Epithelial cell of esophagus (primary cell): ENCODE data around the gene CUBN.
A peak's percentile ranks its signal among the peaks of the same experiment; 100 is the strongest.
"Not testable (repeated sequence)": the region's sequence is repeated elsewhere in the genome, so short reads cannot be mapped to it uniquely, and the experiment has no call there.

Experiments
- DNase-seq: peaks from one replicate; pipeline ENCODE4 v3.0.0; 2010; ENCODE audit warnings: low read depth
- H3K4me3 ChIP-seq: 2 replicates; pipeline ENCODE4 v1.5.1; 2011; ENCODE audit warnings: mild to moderate bottlenecking, low read length, control low read depth
- CTCF ChIP-seq: IDR thresholded peaks from 2 replicates; pipeline ENCODE4 v1.5.1; 2011; ENCODE audit warnings: low read depth, mild to moderate bottlenecking, low read length, control low read depth, inconsistent platforms; ENCODE audit not compliant: insufficient read depth; ENCODE audit errors: missing control alignments

CUBN gene

GRCh38 chr10:16835228-16835627 is 294.4 kb downstream of the CUBN start:
- no peak for DNase-seq
- TF ChIP-seq CTCF: no peak
- no peak overlapping the region for H3K4me3 ChIP-seq

- DNase-seq: peak; percentile 87
- TF ChIP-seq CTCF: no peak
- H3K4me3 ChIP-seq: no peak overlapping the region
These were observed 297.1 kb downstream of the CUBN start for GRCh38 chr10:16832351-16833080.

GRCh38 chr10:16828701-16829175 is 300.9 kb downstream of the CUBN start:
- TF ChIP-seq CTCF: no peak
- DNase-seq: peak; percentile 66
- H3K4me3 ChIP-seq: no peak overlapping the region

GRCh38 chr10:16828114-16828568 is 301.5 kb downstream of the CUBN start:
- peak; percentile 58 for TF ChIP-seq CTCF
- peak; percentile 84 for DNase-seq
- no peak overlapping the region for H3K4me3 ChIP-seq

GRCh38 chr10:16827474-16827873 is 302.1 kb downstream of the CUBN start:
- H3K4me3 ChIP-seq, DNase-seq: not testable (repeated sequence)

GRCh38 chr10:16822726-16823360 is 306.8 kb downstream of the CUBN start:
- no peak for DNase-seq
- TF ChIP-seq CTCF: no peak
- H3K4me3 ChIP-seq: no peak overlapping the region

GRCh38 chr10:16822027-16822426 is 307.6 kb downstream of the CUBN start:
- H3K4me3 ChIP-seq: no peak overlapping the region
- no peak for DNase-seq
- no peak for TF ChIP-seq CTCF
